ENCODE results near the gene ASL.
A peak's percentile ranks its signal among the peaks of the same experiment; 100 is the strongest.
"Not testable (repeated sequence)": the region's sequence is repeated elsewhere in the genome, so short reads cannot be mapped to it uniquely, and the experiment has no call there.

Gene ASL

DNA sequence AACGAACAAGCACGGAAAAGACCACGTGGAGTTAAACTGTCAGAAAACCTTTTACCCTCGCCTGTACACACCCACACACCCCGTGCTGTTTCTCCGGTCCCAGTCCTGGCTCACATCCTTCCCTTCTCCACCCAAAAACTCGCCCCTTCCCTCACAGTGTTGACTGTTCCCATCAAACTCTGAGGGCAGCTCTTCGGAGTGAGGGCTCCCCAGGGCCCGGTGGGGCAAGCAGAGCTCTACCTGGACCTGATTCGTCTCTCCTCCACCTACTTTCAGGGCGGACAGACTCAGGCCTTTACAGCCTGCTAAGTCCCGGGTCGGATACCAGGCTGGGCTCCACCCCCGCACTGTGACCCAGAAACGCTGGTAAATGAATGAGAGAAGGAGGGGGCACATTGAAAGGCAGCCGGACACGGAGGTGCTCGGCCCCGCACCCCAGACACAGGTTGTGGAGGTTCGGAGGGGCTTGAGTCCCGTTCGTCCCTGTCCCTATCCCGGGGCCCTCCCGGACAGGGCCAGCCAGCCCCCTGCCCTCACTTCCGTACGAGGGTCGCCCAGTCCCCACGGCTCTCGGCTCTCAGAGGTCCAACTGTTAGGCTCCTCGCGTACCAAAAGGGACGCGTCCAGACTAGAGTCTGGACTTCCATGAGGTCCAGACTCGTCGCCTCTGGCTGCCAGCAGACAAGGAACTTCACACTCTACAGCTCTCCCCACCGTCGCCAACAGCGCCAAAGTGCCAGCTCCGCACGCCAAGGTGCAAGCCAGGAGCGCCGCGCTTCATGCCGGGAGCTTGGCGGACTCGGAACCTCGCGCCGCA, 31.7 kb upstream of the ASL start:
- peak overlapping the region; percentile 17 for H3K4me3 ChIP-seq (ENCODE audit: low read depth, low read length)
- TF ChIP-seq, protein P1, sequence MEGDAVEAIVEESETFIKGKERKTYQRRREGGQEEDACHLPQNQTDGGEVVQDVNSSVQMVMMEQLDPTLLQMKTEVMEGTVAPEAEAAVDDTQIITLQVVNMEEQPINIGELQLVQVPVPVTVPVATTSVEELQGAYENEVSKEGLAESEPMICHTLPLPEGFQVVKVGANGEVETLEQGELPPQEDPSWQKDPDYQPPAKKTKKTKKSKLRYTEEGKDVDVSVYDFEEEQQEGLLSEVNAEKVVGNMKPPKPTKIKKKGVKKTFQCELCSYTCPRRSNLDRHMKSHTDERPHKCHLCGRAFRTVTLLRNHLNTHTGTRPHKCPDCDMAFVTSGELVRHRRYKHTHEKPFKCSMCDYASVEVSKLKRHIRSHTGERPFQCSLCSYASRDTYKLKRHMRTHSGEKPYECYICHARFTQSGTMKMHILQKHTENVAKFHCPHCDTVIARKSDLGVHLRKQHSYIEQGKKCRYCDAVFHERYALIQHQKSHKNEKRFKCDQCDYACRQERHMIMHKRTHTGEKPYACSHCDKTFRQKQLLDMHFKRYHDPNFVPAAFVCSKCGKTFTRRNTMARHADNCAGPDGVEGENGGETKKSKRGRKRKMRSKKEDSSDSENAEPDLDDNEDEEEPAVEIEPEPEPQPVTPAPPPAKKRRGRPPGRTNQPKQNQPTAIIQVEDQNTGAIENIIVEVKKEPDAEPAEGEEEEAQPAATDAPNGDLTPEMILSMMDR (IDR thresholded peaks at IDR 0.05; ENCODE audit: borderline replicate concordance, insufficient read depth, low read depth, low read length), result no peak

DNA sequence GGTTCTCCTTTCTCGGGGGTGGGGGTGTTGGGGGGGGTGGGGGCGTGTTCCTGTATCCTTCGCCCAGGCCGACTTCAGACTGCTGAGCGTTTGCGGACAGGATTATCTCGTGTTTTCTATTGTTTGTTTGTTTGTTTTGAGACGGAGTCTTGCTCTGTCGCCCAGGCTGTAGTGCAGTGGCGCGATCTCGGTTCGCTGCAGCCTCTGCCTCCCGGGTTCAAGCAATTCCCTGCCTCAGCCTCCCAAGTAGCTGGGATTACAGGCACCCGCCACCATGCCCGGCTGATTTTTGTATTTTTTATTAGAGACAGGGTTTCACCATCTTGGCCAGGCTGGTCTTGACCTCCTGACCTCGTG, 31.1 kb upstream of the ASL start:
- not testable (repeated sequence) for H3K4me3 ChIP-seq (ENCODE audit: low read depth, low read length)

GRCh38 chr7:66047426-66047825, 28.2 kb upstream of the ASL start:
- no peak overlapping the region for H3K4me3 ChIP-seq (ENCODE audit: low read depth, low read length)
- TF ChIP-seq, protein P1 (IDR thresholded peaks at IDR 0.05; ENCODE audit: borderline replicate concordance, insufficient read depth, low read depth, low read length), result no peak

- not testable (repeated sequence) for H3K4me3 ChIP-seq (ENCODE audit: low read depth, low read length)
Observed at GRCh38 chr7:66049886-66050285, 25.7 kb upstream of the ASL start.

- no peak overlapping the region for H3K4me3 ChIP-seq (ENCODE audit: low read depth, low read length)
- TF ChIP-seq, protein P1 (IDR thresholded peaks at IDR 0.05; ENCODE audit: borderline replicate concordance, insufficient read depth, low read depth, low read length), result no peak
Observed at GRCh38 chr7:66050337-66050957, 25.2 kb upstream of the ASL start.

DNA sequence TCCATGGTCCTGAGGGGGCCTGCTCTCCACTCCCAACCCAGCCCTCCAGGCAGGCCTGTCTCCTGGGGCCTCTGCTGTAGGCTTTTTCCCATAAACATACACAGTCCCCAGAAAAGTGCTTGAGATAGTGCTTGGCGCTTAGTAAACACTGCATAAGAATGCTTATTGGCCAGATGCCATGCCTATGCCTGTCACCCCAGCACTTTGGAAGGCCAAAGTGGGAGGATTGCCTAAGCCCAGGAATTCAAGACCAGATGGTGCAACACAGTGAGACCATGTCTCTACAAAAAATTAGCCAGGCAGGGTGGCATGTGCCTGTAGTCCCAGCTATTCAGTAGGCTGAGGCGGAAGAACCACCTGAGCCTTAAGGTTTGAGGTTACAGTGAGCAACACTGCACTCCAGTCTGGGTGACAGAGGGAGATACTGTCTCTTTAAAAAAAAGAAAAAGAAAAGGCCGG, 24.6 kb upstream of the ASL start:
- TF ChIP-seq, protein P1 (IDR thresholded peaks at IDR 0.05; ENCODE audit: borderline replicate concordance, insufficient read depth, low read depth, low read length), result no peak

DNA sequence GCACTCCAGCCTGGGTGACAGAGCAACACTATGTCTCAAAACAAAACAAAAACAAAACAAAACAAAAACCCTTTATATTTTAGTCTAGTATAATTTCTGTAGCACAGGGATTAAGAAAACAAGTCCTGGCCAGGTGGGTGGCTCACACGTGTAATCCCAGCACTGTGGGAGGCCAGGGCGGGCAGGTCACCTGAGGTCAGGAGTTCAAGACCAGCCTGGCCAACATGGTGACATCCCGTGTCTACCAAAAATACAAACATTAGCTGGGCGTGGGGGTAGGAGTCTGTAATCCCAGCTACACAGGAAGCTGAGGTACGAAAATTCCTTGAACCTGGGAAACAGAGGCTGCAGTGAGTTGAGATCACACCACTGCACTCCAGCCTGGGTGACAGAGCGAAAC, 23.2 kb upstream of the ASL start:
- H3K4me3 ChIP-seq (ENCODE audit: low read depth, low read length), result no peak overlapping the region
- TF ChIP-seq, protein P1 (IDR thresholded peaks at IDR 0.05; ENCODE audit: borderline replicate concordance, insufficient read depth, low read depth, low read length), result no peak

More for the DNA sequence above, 24.6 kb upstream of the ASL start:
- no peak overlapping the region for H3K4me3 ChIP-seq (ENCODE audit: low read depth, low read length)

DNA sequence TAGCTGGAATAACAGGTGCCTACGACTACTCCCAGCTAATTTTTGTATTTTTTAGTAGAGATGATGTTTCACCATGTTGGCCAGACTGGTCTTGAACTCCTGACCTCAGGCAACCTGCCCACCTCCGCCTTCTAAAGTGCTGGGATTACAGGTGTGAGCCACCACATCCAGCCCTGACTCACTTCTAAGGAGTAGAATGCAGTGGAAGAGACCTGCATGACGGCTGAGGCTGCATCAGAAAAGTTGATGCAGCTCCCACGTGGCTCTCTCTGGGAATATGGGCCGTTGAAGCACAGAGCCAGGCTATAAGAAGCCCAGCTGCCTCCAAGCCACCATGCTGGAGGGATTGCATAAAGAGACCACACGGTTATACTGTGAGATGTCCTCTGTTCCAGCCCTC, 21.6 kb upstream of the ASL start:
- H3K4me3 ChIP-seq (ENCODE audit: low read depth, low read length), result no peak overlapping the region
- TF ChIP-seq, protein P1 (IDR thresholded peaks at IDR 0.05; ENCODE audit: borderline replicate concordance, insufficient read depth, low read depth, low read length), result no peak
